OCI-LY7 (cell line): ENCODE data around the gene MAGOH. TPM values are rescaled to one million over a fixed set of nuclear protein-coding genes. Genes with fewer than 3 reads are reported as not detected.
A peak's percentile ranks its signal among the peaks of the same experiment; 100 is the strongest.

Experiments used
- BruUV-seq: library from RNA; stranded (reverse); fragments of 400-500 nt; replicated peaks from 2 replicates; lab custom pipeline; 2021; lab: Mats Ljungman, UMichigan
- CTCF ChIA-PET: fragments of 300-600 bp; sonication (Branson Sonifier 250); formaldehyde crosslinking; loops from one replicate; lab custom pipeline; 2022; ENCODE audit warnings: antibody characterized with exemption; ENCODE audit not compliant: unreplicated experiment; lab: Charles Lee
- POLR2A ChIA-PET: fragments of 300-600 bp; sonication (Branson Sonifier 250); formaldehyde crosslinking; loops from one replicate; lab custom pipeline; 2022; ENCODE audit warnings: antibody characterized with exemption; lab: Charles Lee
- DNase-seq: peaks from one replicate; pipeline ENCODE4 v3.0.0-alpha.2; 2015; ENCODE audit warnings: low spot score
- H2AFZ ChIP-seq: fragments of 200-600 bp; sonication (generic), shearing (Covaris generic); 2 replicates; pipeline ENCODE4 v1.6.1; 2014; ENCODE audit warnings: mild to moderate bottlenecking, antibody characterized with exemption, low read length, moderate library complexity
- H3K27ac ChIP-seq: fragments of 200-600 bp; sonication (generic); 2 replicates; pipeline ENCODE4 v1.5.1; 2014; ENCODE audit warnings: mixed run types, low read depth, mild to moderate bottlenecking, moderate library complexity, low read length, inconsistent platforms; ENCODE audit not compliant: poor library complexity, severe bottlenecking
- H3K36me3 ChIP-seq: fragments of 200-600 bp; sonication (generic); 2 replicates; pipeline ENCODE4 v1.6.1; 2014; ENCODE audit warnings: mild to moderate bottlenecking, antibody characterized with exemption, low read length, moderate library complexity, mixed read lengths; ENCODE audit not compliant: insufficient read depth
- H3K4me1 ChIP-seq: fragments of 200-600 bp; sonication (generic); 2 replicates; pipeline ENCODE4 v1.5.1; 2014; ENCODE audit warnings: mild to moderate bottlenecking, low read length; ENCODE audit not compliant: insufficient read depth, poor library complexity, severe bottlenecking
- H3K4me2 ChIP-seq: fragments of 200-600 bp; sonication (generic); 2 replicates; pipeline ENCODE4 v1.6.1; 2014; ENCODE audit warnings: mild to moderate bottlenecking, low read length
- H3K4me3 ChIP-seq: fragments of 200-600 bp; sonication (generic); 2 replicates; pipeline ENCODE4 v1.5.1; 2014; ENCODE audit warnings: mild to moderate bottlenecking, low read depth, low read length; ENCODE audit not compliant: poor library complexity, severe bottlenecking
- H3K79me2 ChIP-seq: fragments of 200-600 bp; sonication (generic); 2 replicates; pipeline ENCODE4 v1.6.1; 2016; ENCODE audit warnings: low read depth, mild to moderate bottlenecking, low read length, moderate library complexity, mixed read lengths; ENCODE audit not compliant: insufficient read depth
- H3K9me2 ChIP-seq: fragments of 200-600 bp; sonication (generic); 2 replicates; pipeline ENCODE4 v1.6.1; 2016; ENCODE audit warnings: mild to moderate bottlenecking, low read length, mixed read lengths; ENCODE audit not compliant: insufficient read depth
- H3K9me3 ChIP-seq: fragments of 200-600 bp; sonication (generic); 2 replicates; pipeline ENCODE4 v1.6.1; 2014; ENCODE audit warnings: mild to moderate bottlenecking, mixed run types, low read length, mixed read lengths
- H4K20me1 ChIP-seq: fragments of 200-600 bp; sonication (generic); 2 replicates; pipeline ENCODE4 v1.6.1; 2014; ENCODE audit warnings: mild to moderate bottlenecking, antibody characterized with exemption, low read length, moderate library complexity, mixed read lengths; ENCODE audit not compliant: insufficient read depth
- CTCF ChIP-seq: fragments of 200-600 bp; sonication (generic); conservative IDR thresholded peaks from 2 replicates; pipeline ENCODE4 v1.5.1; 2014; ENCODE audit warnings: mild to moderate bottlenecking, antibody characterized with exemption, low read length, moderate library complexity, mixed read lengths
- EZH2phosphoT487 ChIP-seq: fragments of 200-600 bp; sonication (generic); IDR thresholded peaks from 2 replicates; pipeline ENCODE4 v1.6.1; 2018; ENCODE audit warnings: low read depth, borderline replicate concordance, mild to moderate bottlenecking, mixed run types, antibody characterized with exemption, low read length, moderate library complexity, mixed read lengths
- intact Hi-C: fragments of 100-400 bp; cut with micrococcal nuclease; formaldehyde crosslinking; loops from one replicate; pipeline ENCODE4 v1.10.0; 2022; ENCODE audit not compliant: unreplicated experiment
- total RNA-seq, 2 experiments: library from RNA; depleted of rRNA in 1 of 2; stranded (reverse); fragments of >200 nt in 1 of 2; shearing (Covaris generic) in 1 of 2; gene quantifications; 2 replicates each; pipeline ENCODE4 v1.2.3, GENCODE V29; 2014 to 2022

MAGOH gene
- total RNA-seq, 2 experiments from 2014 or later, result 87.3 to 98.3 TPM

- Histone ChIP-seq H3K79me2 (no peaks in the 10 kb centered on the region), H4K20me1 (no peaks in the 10 kb centered on the region), H3K9me2 (no peaks in the 10 kb centered on the region), H2AFZ (no peak overlapping the region), H3K4me1 (peaks cover 19% of the 10 kb centered on the region), H3K4me2 (no peak overlapping the region), H3K4me3 (no peak overlapping the region), H3K36me3 (peaks cover 95% of the 10 kb centered on the region), H3K9me3 (no peaks in the 10 kb centered on the region), H3K27ac (no peak overlapping the region)
- POLR2A ChIA-PET, result interaction anchor here (1.1 kb wide), 1 partner anchor 29 kb away, joined by 4 read pairs; the partner anchor contains the start of gene CZIB
- no peak for TF ChIP-seq EZH2phosphoT487
- TF ChIP-seq CTCF, result no peak
- BruUV-seq, result no TSS peak
- no peak for DNase-seq
- intact Hi-C loops, result no loop called here
- CTCF ChIA-PET, result no interaction called here
Measured at GRCh38 chr1:53249706-53250105, 11.4 kb upstream of the MAGOH start.

- Histone ChIP-seq H2AFZ (no peak overlapping the region), H3K27ac (peak overlapping the region; percentile 38), H3K9me3 (no peaks in the 10 kb centered on the region), H3K4me1 (peaks cover 19% of the 10 kb centered on the region), H3K79me2 (no peaks in the 10 kb centered on the region), H3K4me2 (peak overlapping the region; percentile 36), H4K20me1 (no peaks in the 10 kb centered on the region), H3K4me3 (no peak overlapping the region), H3K36me3 (peaks cover 73% of the 10 kb centered on the region), H3K9me2 (no peaks in the 10 kb centered on the region)
- ChIA-PET POLR2A (interaction anchor here (0.9 to 1.1 kb wide), 3 partner anchors 12 to 13 kb away, joined by 3 to 4 read pairs (median 3); no protein-coding TSS in a partner anchor), CTCF (no interaction called here)
- intact Hi-C loops, result no loop called here
- BruUV-seq, result no TSS peak
- DNase-seq, result peak; percentile 18
- TF ChIP-seq EZH2phosphoT487 (no peak), CTCF (no peak)
Measured at GRCh38 chr1:53246261-53247134, 8.2 kb upstream of the MAGOH start.

DNA sequence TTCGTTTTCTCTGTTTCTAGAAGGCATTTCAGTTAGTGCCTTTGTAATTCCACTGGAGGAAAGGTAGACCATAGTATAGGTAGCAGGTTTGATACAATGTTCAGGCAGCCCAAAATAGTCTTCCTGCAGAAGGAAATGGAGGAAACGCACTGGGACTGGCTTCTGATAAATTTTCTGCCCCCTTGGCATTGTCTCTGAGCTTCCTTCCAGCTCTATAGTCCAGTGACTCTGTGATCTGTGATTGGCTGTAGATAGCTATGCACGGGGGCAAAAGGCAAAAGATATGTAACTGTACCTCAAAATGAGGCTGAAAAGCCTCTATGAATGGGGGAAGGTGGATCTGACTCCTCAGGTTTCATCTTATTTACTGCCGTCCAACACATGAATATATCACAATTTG is 5.8 kb upstream of the MAGOH start:
- H3K79me2 ChIP-seq, result no peaks in the 10 kb centered on the region
- H3K9me2 ChIP-seq, result no peaks in the 10 kb centered on the region
- no peak overlapping the region for H3K4me2 ChIP-seq
- H3K4me1 ChIP-seq, result peaks cover 21% of the 10 kb centered on the region
- H2AFZ ChIP-seq, result no peak overlapping the region
- H3K27ac ChIP-seq, result no peak overlapping the region
- H3K4me3 ChIP-seq, result no peak overlapping the region
- H3K36me3 ChIP-seq, result peaks cover 49% of the 10 kb centered on the region
- ChIA-PET POLR2A (no interaction called here), CTCF (no interaction called here)
- H3K9me3 ChIP-seq, result no peaks in the 10 kb centered on the region
- intact Hi-C loops, result no loop called here
- H4K20me1 ChIP-seq, result no peaks in the 10 kb centered on the region
- TF ChIP-seq CTCF, result no peak
- no peak for TF ChIP-seq EZH2phosphoT487
- no TSS peak for BruUV-seq
- no peak for DNase-seq
